ENCODE data around the gene MBOAT7.

DNA sequence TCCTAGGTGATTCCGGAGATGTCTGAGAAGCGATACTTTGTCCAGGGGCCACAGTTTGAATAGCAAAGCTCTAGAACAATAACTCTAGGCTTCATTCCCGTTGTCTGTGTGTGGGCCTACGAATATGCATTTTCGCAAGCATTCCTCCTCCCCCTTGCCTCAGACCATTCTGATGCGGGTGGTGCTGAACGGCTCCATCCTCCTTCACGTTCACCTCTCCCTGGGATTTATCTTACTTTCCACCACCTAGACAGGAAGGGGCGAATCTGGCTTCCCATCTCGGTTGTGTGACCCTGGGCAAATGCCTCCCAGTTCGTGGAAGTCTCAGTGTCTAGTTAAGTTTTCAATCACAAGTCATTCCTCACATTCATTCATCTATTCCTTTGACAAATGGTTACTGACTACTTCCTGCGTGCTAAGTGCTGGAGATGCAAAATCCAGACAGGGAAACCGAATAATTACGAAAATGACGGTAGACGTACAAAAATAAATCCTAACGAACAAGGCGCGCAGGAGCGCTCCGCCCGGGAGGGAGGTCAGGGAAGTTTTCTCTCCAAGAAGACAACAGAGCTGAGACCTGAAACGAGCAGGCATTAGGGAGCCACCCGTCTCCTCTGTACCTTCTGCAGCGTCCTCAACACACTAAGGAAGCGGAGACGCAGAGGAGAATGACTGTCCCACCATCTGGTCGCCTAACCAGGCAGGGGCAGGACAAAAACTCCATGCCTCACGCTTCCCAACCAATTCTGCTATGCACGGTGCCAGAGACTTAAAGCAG, 53.1 kb downstream of the MBOAT7 start:
- TF ChIP-seq, protein P1, sequence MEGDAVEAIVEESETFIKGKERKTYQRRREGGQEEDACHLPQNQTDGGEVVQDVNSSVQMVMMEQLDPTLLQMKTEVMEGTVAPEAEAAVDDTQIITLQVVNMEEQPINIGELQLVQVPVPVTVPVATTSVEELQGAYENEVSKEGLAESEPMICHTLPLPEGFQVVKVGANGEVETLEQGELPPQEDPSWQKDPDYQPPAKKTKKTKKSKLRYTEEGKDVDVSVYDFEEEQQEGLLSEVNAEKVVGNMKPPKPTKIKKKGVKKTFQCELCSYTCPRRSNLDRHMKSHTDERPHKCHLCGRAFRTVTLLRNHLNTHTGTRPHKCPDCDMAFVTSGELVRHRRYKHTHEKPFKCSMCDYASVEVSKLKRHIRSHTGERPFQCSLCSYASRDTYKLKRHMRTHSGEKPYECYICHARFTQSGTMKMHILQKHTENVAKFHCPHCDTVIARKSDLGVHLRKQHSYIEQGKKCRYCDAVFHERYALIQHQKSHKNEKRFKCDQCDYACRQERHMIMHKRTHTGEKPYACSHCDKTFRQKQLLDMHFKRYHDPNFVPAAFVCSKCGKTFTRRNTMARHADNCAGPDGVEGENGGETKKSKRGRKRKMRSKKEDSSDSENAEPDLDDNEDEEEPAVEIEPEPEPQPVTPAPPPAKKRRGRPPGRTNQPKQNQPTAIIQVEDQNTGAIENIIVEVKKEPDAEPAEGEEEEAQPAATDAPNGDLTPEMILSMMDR (IDR thresholded peaks at IDR 0.05), result no peak
- no peak for TF ChIP-seq POLR2A (IDR thresholded peaks at IDR 0.05)

Data from Peyer's patch (tissue), 4 donors.